Endodermal cell (in vitro differentiated cells): Measurements from ENCODE around the gene RETREG1. TPM values are rescaled to one million over a fixed set of nuclear protein-coding genes. Genes with fewer than 3 reads are reported as not detected.

Experiments used
- DNase-seq: peaks from one replicate; pipeline ENCODE4 v3.0.0-alpha.2; 2017
- H3K27ac ChIP-seq: 2 replicates; pipeline ENCODE4 v1.5.1; 2013; ENCODE audit warnings: mild to moderate bottlenecking, low read depth, low read length, moderate library complexity
- H3K27me3 ChIP-seq: 2 replicates; pipeline ENCODE4 v1.6.1; 2013; ENCODE audit warnings: mild to moderate bottlenecking, low read length, moderate library complexity; ENCODE audit not compliant: insufficient read depth, control insufficient read depth, poor library complexity, severe bottlenecking
- H3K36me3 ChIP-seq: 2 replicates; pipeline ENCODE4 v1.7.0; 2013; ENCODE audit warnings: mild to moderate bottlenecking, low read length, moderate library complexity; ENCODE audit not compliant: control insufficient read depth, insufficient read depth
- H3K4me1 ChIP-seq: one replicate; pipeline ENCODE4 v1.7.0; 2013; ENCODE audit warnings: low read length; ENCODE audit not compliant: control insufficient read depth, insufficient read depth
- H3K4me3 ChIP-seq: 2 replicates; pipeline ENCODE4 v1.5.1; 2013; ENCODE audit warnings: mild to moderate bottlenecking, low read length, moderate library complexity
- H3K9ac ChIP-seq: 2 replicates; pipeline ENCODE4 v1.6.1; 2013; ENCODE audit warnings: mild to moderate bottlenecking, low read length, moderate library complexity; ENCODE audit not compliant: poor library complexity, severe bottlenecking; ENCODE audit errors: extremely low read depth
- H3K9me3 ChIP-seq: 2 replicates; pipeline ENCODE4 v1.6.1; 2013; ENCODE audit warnings: mild to moderate bottlenecking, low read length, moderate library complexity; ENCODE audit not compliant: control insufficient read depth
- H3K27ac Mint-ChIP-seq: 2 replicates; pipeline ENCODE4 v1.8.0; 2020; ENCODE audit warnings: mixed read lengths
- H3K27me3 Mint-ChIP-seq: 2 replicates; pipeline ENCODE4 v1.8.0; 2021; ENCODE audit warnings: mild to moderate bottlenecking, mixed read lengths; ENCODE audit not compliant: insufficient read depth
- H3K36me3 Mint-ChIP-seq: 2 replicates; pipeline ENCODE4 v1.8.0; 2020; ENCODE audit warnings: low read depth, mixed read lengths
- H3K4me1 Mint-ChIP-seq: 2 replicates; pipeline ENCODE4 v1.8.0; 2020; ENCODE audit warnings: mixed read lengths
- H3K4me3 Mint-ChIP-seq: 2 replicates; pipeline ENCODE4 v1.8.0; 2020; ENCODE audit warnings: mild to moderate bottlenecking, moderate library complexity, mixed read lengths
- H3K9me3 Mint-ChIP-seq: 2 replicates; pipeline ENCODE4 v1.8.0; 2020; ENCODE audit warnings: mild to moderate bottlenecking, mixed read lengths
- WGBS, 2 experiments: methylation state at CpG; one replicate each; pipeline versions ENCODE4 v1.1.5 to v1.1.7; 2013; ENCODE audit warnings: missing lambda C conversion rate in 2 of 2, mixed read lengths in 1 of 2; ENCODE audit not compliant: insufficient coverage in 1 of 2, insufficient read length in 1 of 2; 5-methylcytosine and 5-hydroxymethylcytosine counted together
- total RNA-seq, 2 donors: library from RNA; stranded (reverse); fragmentation: NEBNext Ultra II Directional in 1 of 2; extraction: Animal tissue kit (Norgen Biotek cat#: 25700) in 1 of 2; gene quantifications; 2 replicates in 1 of 2; 3 replicates in 1 of 2; pipeline ENCODE4 v1.2.1, GENCODE V29; 2021
- TF ChIP-seq, protein P1 (sequence below): fragments of 200-600 bp; sonication (generic); conservative IDR thresholded peaks from 2 replicates; pipeline ENCODE4 v1.5.0; 2021; ENCODE audit warnings: antibody characterized with exemption, mild to moderate bottlenecking

The RETREG1 gene
- total RNA-seq, 2 donors from 2014 or later, result 4.1 to 4.3 TPM

DNA sequence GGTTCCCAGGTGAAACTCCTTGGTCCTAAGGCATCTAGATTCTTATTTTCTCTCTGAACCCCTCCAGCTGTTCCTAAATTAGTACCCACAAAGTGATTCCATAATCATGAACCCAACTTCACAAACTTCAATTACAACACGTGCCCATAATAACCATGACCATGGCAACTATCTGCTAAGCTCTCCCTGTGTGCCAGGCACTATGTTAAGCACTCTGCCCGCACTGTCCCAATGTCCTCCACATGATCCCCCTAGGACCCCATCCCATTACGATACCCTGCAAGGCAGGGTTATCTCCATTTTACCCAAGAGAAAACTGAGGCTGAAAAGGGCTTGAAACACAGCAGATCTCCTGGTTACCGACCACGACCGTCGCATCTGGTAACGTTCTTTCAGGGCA lies 125.9 kb downstream of the RETREG1 start:
- WGBS, 2 experiments, result 95 to 97% methylated on average over 8 of the region's 8 CpGs
- Mint-ChIP-seq H3K27me3 (no peaks in the 10 kb centered on the region), H3K36me3 (peaks cover 4% of the 10 kb centered on the region), H3K4me3 (no peak overlapping the region), H3K27ac (peak overlapping the region; percentile 16), H3K4me1 (no peaks in the 10 kb centered on the region), H3K9me3 (peaks cover 18% of the 10 kb centered on the region)
- H3K4me1 ChIP-seq, result no peaks in the 10 kb centered on the region
- DNase-seq, result no peak
- H3K4me3 ChIP-seq, result no peak overlapping the region
- no peak overlapping the region for H3K9ac ChIP-seq
- H3K27ac ChIP-seq, result no peak overlapping the region
- peaks cover 19% of the 10 kb centered on the region for H3K9me3 ChIP-seq
- TF ChIP-seq, protein P1, sequence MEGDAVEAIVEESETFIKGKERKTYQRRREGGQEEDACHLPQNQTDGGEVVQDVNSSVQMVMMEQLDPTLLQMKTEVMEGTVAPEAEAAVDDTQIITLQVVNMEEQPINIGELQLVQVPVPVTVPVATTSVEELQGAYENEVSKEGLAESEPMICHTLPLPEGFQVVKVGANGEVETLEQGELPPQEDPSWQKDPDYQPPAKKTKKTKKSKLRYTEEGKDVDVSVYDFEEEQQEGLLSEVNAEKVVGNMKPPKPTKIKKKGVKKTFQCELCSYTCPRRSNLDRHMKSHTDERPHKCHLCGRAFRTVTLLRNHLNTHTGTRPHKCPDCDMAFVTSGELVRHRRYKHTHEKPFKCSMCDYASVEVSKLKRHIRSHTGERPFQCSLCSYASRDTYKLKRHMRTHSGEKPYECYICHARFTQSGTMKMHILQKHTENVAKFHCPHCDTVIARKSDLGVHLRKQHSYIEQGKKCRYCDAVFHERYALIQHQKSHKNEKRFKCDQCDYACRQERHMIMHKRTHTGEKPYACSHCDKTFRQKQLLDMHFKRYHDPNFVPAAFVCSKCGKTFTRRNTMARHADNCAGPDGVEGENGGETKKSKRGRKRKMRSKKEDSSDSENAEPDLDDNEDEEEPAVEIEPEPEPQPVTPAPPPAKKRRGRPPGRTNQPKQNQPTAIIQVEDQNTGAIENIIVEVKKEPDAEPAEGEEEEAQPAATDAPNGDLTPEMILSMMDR, result no peak
- no peaks in the 10 kb centered on the region for H3K36me3 ChIP-seq
- no peaks in the 10 kb centered on the region for H3K27me3 ChIP-seq

DNA sequence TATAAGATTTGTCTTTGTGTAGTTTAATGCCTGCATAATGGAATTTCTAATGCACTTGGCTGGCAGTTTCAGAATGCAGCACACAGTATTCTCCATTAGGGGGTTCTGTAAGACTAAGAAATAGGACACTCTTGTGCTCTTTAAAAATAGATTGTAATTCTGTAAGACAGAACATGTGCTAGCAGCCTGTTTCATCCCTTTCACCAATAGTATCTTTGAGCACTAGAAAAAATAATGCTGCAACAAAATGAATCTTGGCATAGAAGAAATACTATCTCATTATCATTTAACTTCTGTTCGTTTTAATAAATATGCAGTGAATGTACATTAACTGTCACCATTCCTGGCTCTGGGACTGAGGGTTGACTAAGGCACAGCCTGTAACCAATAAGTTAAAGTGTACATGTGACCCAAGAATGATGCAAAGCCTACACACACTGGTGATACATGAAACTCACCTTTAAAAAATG lies 127.4 kb downstream of the RETREG1 start:
- H3K27me3 Mint-ChIP-seq, result no peaks in the 10 kb centered on the region
- no peak overlapping the region for H3K27ac Mint-ChIP-seq
- no peak overlapping the region for H3K4me3 ChIP-seq
- no peaks in the 10 kb centered on the region for H3K36me3 Mint-ChIP-seq
- H3K4me1 Mint-ChIP-seq, result no peaks in the 10 kb centered on the region
- H3K9ac ChIP-seq, result no peak overlapping the region
- H3K27me3 ChIP-seq, result no peaks in the 10 kb centered on the region
- TF ChIP-seq, protein P1, result peak; percentile 87
- H3K9me3 ChIP-seq, result peaks cover 7% of the 10 kb centered on the region
- no peak for DNase-seq
- 93% methylated on average over 1 of the region's 1 CpG; no CpG with 5 or more reads in 1 of the 2 experiments for WGBS, 2 experiments
- H3K27ac ChIP-seq, result no peak overlapping the region
- H3K4me3 Mint-ChIP-seq, result no peak overlapping the region
- H3K9me3 Mint-ChIP-seq, result peaks cover 3% of the 10 kb centered on the region
- H3K36me3 ChIP-seq, result no peaks in the 10 kb centered on the region
- no peaks in the 10 kb centered on the region for H3K4me1 ChIP-seq

DNA sequence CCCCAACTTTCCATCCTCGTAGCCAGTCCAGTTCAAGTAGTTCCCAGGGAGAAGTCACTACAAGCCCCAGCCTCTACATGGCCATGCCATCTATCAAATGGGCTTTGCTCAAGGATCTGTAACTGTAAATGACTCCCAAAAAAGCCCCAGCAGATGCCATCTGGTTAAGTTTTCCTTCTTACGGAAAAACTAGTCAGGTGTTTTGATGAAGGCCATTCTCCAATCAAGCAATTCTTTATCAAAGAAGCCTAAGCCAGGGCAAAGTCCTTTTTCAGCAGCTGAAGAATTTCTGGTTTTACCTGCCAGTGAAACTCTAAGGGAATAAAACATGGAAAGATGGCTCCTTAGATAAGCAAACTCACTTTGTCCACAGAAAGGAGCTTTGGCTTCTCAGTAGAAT lies 129.3 kb downstream of the RETREG1 start:
- no peak for DNase-seq
- no peaks in the 10 kb centered on the region for H3K36me3 ChIP-seq
- no peak overlapping the region for H3K4me3 ChIP-seq
- H3K9me3 Mint-ChIP-seq, result no peaks in the 10 kb centered on the region
- 93 to 95% methylated on average over 2 of the region's 2 CpGs for WGBS, 2 experiments
- no peaks in the 10 kb centered on the region for H3K4me1 Mint-ChIP-seq
- TF ChIP-seq, protein P1, result no peak
- H3K27ac Mint-ChIP-seq, result no peak overlapping the region
- H3K27me3 ChIP-seq, result peaks cover 4% of the 10 kb centered on the region
- H3K27me3 Mint-ChIP-seq, result peaks cover 2% of the 10 kb centered on the region
- no peaks in the 10 kb centered on the region for H3K4me1 ChIP-seq
- H3K4me3 Mint-ChIP-seq, result no peak overlapping the region
- no peaks in the 10 kb centered on the region for H3K9me3 ChIP-seq
- H3K36me3 Mint-ChIP-seq, result no peaks in the 10 kb centered on the region
- H3K9ac ChIP-seq, result no peak overlapping the region
- H3K27ac ChIP-seq, result no peak overlapping the region
